Measurements from ENCODE around the gene PXDC1. TPM values are rescaled to one million over a fixed set of nuclear protein-coding genes. Genes with fewer than 3 reads are reported as not detected.

PXDC1 gene
- total RNA-seq, 4 donors from 2014 or later: 111 to 232 (median 165) TPM

DNA sequence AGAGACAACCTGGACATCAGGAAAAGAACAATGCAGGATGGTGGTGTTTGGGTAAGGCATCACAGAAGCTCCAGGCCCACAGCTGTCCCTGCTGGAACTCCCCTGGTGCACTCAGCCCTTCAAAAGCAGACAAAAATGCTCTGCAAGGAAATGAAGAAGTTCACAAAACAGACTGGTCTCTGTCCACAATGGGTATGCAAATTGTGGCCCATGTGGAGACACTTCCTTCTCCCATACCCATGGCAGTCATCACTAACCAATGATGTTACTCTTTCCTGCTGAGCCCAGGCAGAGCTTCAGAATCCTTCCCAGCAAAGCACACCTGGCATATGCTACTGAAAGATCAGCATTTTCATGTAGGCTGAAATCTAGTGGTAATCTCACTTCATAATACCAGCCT is 42.6 kb upstream of the PXDC1 start:
- Histone ChIP-seq H3K4me3 (no peak overlapping the region), H3K4me1 (peaks cover 24 to 39% (median 33%) of the 10 kb centered on the region in 4 donors), H3K27ac (replicated peaks in 1 of 4) (no peak overlapping the region), H3K27me3 (no peaks in the 10 kb centered on the region), H3K9me3 (no peaks in the 10 kb centered on the region), H3K36me3 (no peaks in the 10 kb centered on the region)
- intact Hi-C loops (cut with DNase I): no loop called here
- no peak for DNase-seq (ENCODE audit: extremely low spot score)
- TF ChIP-seq, protein P1, sequence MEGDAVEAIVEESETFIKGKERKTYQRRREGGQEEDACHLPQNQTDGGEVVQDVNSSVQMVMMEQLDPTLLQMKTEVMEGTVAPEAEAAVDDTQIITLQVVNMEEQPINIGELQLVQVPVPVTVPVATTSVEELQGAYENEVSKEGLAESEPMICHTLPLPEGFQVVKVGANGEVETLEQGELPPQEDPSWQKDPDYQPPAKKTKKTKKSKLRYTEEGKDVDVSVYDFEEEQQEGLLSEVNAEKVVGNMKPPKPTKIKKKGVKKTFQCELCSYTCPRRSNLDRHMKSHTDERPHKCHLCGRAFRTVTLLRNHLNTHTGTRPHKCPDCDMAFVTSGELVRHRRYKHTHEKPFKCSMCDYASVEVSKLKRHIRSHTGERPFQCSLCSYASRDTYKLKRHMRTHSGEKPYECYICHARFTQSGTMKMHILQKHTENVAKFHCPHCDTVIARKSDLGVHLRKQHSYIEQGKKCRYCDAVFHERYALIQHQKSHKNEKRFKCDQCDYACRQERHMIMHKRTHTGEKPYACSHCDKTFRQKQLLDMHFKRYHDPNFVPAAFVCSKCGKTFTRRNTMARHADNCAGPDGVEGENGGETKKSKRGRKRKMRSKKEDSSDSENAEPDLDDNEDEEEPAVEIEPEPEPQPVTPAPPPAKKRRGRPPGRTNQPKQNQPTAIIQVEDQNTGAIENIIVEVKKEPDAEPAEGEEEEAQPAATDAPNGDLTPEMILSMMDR (IDR thresholded peaks at IDR 0.05): no peak
- no peak for TF ChIP-seq EP300 (IDR thresholded peaks at IDR 0.05)
- TF ChIP-seq POLR2A (IDR thresholded peaks at IDR 0.05; ENCODE audit: low read depth): no peak
- no peak for TF ChIP-seq POLR2AphosphoS5 (IDR thresholded peaks at IDR 0.05)

DNA sequence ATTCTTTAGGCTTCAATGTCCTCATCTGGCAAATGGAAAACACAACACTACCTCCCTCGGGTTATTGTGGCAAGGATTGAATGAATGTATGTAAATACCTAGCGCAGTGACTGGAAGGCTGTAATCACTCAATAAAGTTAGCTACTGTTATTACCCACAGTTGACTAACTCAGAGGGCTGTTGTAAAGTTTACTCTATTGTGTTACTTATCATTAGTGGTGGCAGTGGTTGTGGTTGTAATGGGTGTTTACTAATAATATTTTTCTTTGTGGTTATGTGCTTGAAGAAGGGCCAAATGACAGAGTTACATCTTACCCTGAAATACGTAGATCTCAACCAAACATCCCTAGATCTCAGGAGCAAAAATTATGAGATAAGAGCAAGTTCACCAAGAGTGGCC is 42.0 kb upstream of the PXDC1 start:
- no peaks in the 10 kb centered on the region for H3K9me3 ChIP-seq
- no peak overlapping the region for H3K27ac ChIP-seq (replicated peaks in 1 of 4)
- H3K27me3 ChIP-seq: no peaks in the 10 kb centered on the region
- intact Hi-C loops (cut with DNase I): no loop called here
- 97% methylated on average over 3 of the region's 3 CpGs for WGBS
- no peak for DNase-seq (ENCODE audit: extremely low spot score)
- H3K4me1 ChIP-seq: peaks cover 23 to 39% (median 31%) of the 10 kb centered on the region in 4 donors
- H3K4me3 ChIP-seq: no peak overlapping the region
- no peaks in the 10 kb centered on the region for H3K36me3 ChIP-seq
- TF ChIP-seq, protein P1 (IDR thresholded peaks at IDR 0.05): no peak
- TF ChIP-seq POLR2A (IDR thresholded peaks at IDR 0.05; ENCODE audit: low read depth): no peak
- no peak for TF ChIP-seq POLR2AphosphoS5 (IDR thresholded peaks at IDR 0.05)
- TF ChIP-seq EP300 (IDR thresholded peaks at IDR 0.05): no peak

GRCh38 chr6:3791526-3792203 is 40.2 kb upstream of the PXDC1 start:
- 80% methylated on average over 8 of the region's 8 CpGs for WGBS
- Histone ChIP-seq H3K36me3 (no peaks in the 10 kb centered on the region), H3K27ac (replicated peaks in 1 of 4) (no peak overlapping the region), H3K9me3 (no peaks in the 10 kb centered on the region), H3K4me3 (no peak overlapping the region), H3K4me1 (peaks cover 4 to 23% (median 14%) of the 10 kb centered on the region in 4 donors), H3K27me3 (no peaks in the 10 kb centered on the region)
- DNase-seq (ENCODE audit: extremely low spot score): no peak
- intact Hi-C loops (cut with DNase I): no loop called here
- TF ChIP-seq POLR2AphosphoS5 (IDR thresholded peaks at IDR 0.05) (no peak), POLR2A (IDR thresholded peaks at IDR 0.05; ENCODE audit: low read depth) (no peak), EP300 (IDR thresholded peaks at IDR 0.05) (no peak)
- TF ChIP-seq, protein P1 (IDR thresholded peaks at IDR 0.05): no peak

DNA sequence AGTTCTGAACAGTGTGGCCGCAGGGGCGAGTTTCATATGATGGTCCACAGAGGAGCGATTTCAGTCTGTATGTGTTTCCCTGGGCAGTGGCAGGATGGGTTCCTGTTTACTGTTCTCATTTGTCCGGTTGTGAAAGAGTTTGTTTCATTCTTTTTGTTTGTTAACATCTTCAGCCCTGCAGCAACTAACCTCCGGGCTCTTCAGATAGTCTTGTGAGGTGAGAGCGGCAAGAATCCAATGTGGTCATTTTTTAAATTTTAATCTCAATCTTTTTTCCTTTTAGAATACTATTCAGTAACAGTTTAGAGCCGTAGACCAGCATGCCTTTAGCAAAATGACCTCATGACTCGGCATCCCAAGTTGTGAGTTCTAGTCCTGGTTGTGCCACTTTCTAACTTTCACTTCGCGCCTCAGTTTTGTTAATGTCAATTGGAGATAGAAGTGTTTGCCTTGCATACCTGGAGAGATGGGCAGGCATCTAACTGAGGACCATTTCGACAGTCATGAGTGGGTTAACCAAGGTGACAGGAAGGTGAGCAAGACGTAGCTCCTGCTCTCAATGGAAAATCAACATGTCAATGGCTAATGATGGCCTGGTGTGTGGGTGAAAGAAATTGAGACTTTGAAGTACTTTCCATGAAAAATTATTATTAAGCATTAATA is 38.5 kb upstream of the PXDC1 start:
- DNase-seq (ENCODE audit: extremely low spot score): no peak
- WGBS: 92% methylated on average over 12 of the region's 12 CpGs
- Histone ChIP-seq H3K27ac (replicated peaks in 1 of 4) (peak overlapping the region in 1 of 4 donors; percentile 46), H3K4me3 (no peak overlapping the region), H3K9me3 (no peaks in the 10 kb centered on the region), H3K36me3 (no peaks in the 10 kb centered on the region), H3K27me3 (no peaks in the 10 kb centered on the region), H3K4me1 (peaks cover 0 to 15% (median 7%) of the 10 kb centered on the region in 4 donors)
- TF ChIP-seq POLR2AphosphoS5 (IDR thresholded peaks at IDR 0.05) (no peak), EP300 (IDR thresholded peaks at IDR 0.05) (no peak), POLR2A (IDR thresholded peaks at IDR 0.05; ENCODE audit: low read depth) (no peak)
- TF ChIP-seq, protein P1 (IDR thresholded peaks at IDR 0.05): no peak
- intact Hi-C loops (cut with DNase I): no loop called here

Measured in esophagus muscularis mucosa (tissue), 4 donors.